HepG2 (cell line): ENCODE measurements around the gene WDR70. TPM values are rescaled to one million over a fixed set of nuclear protein-coding genes. Genes with fewer than 3 reads are reported as not detected.

Experiments used
- ATAC-seq: fragments of 200-7000 bp; cut with Tn5 transposase; 3 replicates; pipeline ENCODE4 v1.9.1; 2020; ENCODE audit warnings: mild to moderate bottlenecking, moderate library complexity
- BruUV-seq: library from RNA; stranded (reverse); fragments of 400-500 nt; replicated peaks from 2 replicates; lab custom pipeline; 2021; lab: Mats Ljungman, UMichigan
- CTCF ChIA-PET: fragments of 300-600 bp; formaldehyde crosslinking; extraction: SDS; loops from one replicate; lab custom pipeline; 2021; ENCODE audit warnings: low total read pairs, inconsistent platforms, low intra/inter-chr PET ratio; lab: Yijun Ruan, JAX
- POLR2A ChIA-PET: fragments of 350-600 bp; sonication (Branson Sonifier 250); formaldehyde crosslinking; loops from one replicate; lab custom pipeline; 2020; ENCODE audit warnings: antibody characterized with exemption, inconsistent platforms; lab: Yijun Ruan, JAX
- DNase-seq: peaks from one replicate; pipeline ENCODE4 v3.0.0-alpha.2; 2015; ENCODE audit warnings: low spot score
- FAIRE-seq: peaks from 3 replicates; lab custom pipeline; 2011; peaks lifted over from hg19 to GRCh38; lab: Jason Lieb, UNC
- H2AFZ ChIP-seq: one replicate; pipeline ENCODE4 v1.6.1; 2011; ENCODE audit warnings: low read length, inconsistent platforms
- H3K27ac ChIP-seq: fragments of 300-600 bp; 3 replicates; pipeline ENCODE4 v1.8.0; 2011; ENCODE audit warnings: mixed run types, mild to moderate bottlenecking, mixed read lengths, low read length, inconsistent platforms; ENCODE audit not compliant: insufficient read depth; ENCODE audit errors: extremely low read length
- H3K27me3 ChIP-seq, 2 experiments: fragments of 200-600 bp in 1 of 2; 2 replicates in 1 of 2; 3 replicates in 1 of 2; pipeline versions ENCODE4 v1.6.0 to v1.8.0; 2011; ENCODE audit warnings: low read length in 2 of 2, mild to moderate bottlenecking in 2 of 2, moderate library complexity in 2 of 2, inconsistent platforms in 1 of 2; ENCODE audit not compliant: insufficient read depth in 2 of 2, control insufficient read depth in 1 of 2
- H3K36me3 ChIP-seq, 2 experiments: fragments of 200-600 bp in 1 of 2; replicated peaks in 1 of 2; 2 replicates in 1 of 2; 3 replicates in 1 of 2; pipeline versions ENCODE4 v1.5.1 to v1.8.0; 2011; ENCODE audit warnings: low read length in 2 of 2, inconsistent platforms in 1 of 2; ENCODE audit not compliant: insufficient read depth in 2 of 2, control insufficient read depth in 1 of 2
- H3K4me1 ChIP-seq: 2 replicates; pipeline ENCODE4 v1.5.1; 2012; ENCODE audit warnings: low read length, inconsistent platforms; ENCODE audit not compliant: insufficient read depth
- H3K4me2 ChIP-seq: 2 replicates; pipeline ENCODE4 v1.6.0; 2011; ENCODE audit warnings: low read depth, low read length, inconsistent platforms
- H3K4me3 ChIP-seq, 3 experiments: fragments of 200-600 bp in 1 of 3; sonication (generic), shearing (Covaris generic) in 1 of 3; replicated peaks in 1 of 3; 2 replicates each; pipeline ENCODE4 v1.5.1; 2011 to 2016; ENCODE audit warnings: low read length in 3 of 3, inconsistent platforms in 2 of 3, low read depth in 2 of 3, mild to moderate bottlenecking in 2 of 3, control low read depth in 1 of 3, mixed read lengths in 1 of 3; ENCODE audit not compliant: insufficient read depth in 1 of 3
- H3K79me2 ChIP-seq: one replicate; pipeline ENCODE4 v1.6.1; 2011; ENCODE audit warnings: low read length, inconsistent platforms; ENCODE audit not compliant: insufficient read depth
- H3K9ac ChIP-seq: 2 replicates; pipeline ENCODE4 v1.6.0; 2011; ENCODE audit warnings: mild to moderate bottlenecking, low read depth, low read length, inconsistent platforms; ENCODE audit not compliant: insufficient read depth
- H3K9me3 ChIP-seq: 2 replicates; pipeline ENCODE4 v1.5.1; 2012; ENCODE audit warnings: mild to moderate bottlenecking, low read length
- H4K20me1 ChIP-seq: 2 replicates; pipeline ENCODE4 v1.6.0; 2011; ENCODE audit warnings: inconsistent platforms, mild to moderate bottlenecking, low read length, moderate library complexity; ENCODE audit not compliant: insufficient read depth
- AKNA ChIP-seq: sonication (generic); formaldehyde crosslinking; IDR thresholded peaks from 2 replicates; pipeline ENCODE4 v1.4.0; 2020; ENCODE audit warnings: missing genetic modification reagents, borderline replicate concordance
- FOXC1 ChIP-seq: sonication (generic); formaldehyde crosslinking; IDR thresholded peaks from 2 replicates; pipeline ENCODE4 v1.8.0; 2022; ENCODE audit warnings: mild to moderate bottlenecking, missing genetic modification reagents, borderline replicate concordance
- MBNL3 ChIP-seq: fragments of 250-450 bp; sonication (Bioruptor Pico); conservative IDR thresholded peaks from 2 replicates; pipeline ENCODE4 v1.8.0; 2022; ENCODE audit warnings: mild to moderate bottlenecking, inconsistent platforms
- PCBP2 ChIP-seq: fragments of 200-400 bp; formaldehyde crosslinking; optimal IDR thresholded peaks from 2 replicates; pipeline ENCODE3; 2018; ENCODE audit warnings: low read length, low read depth; ENCODE audit not compliant: poor library complexity, severe bottlenecking
- RBFOX2 ChIP-seq: fragments of 200-400 bp; formaldehyde crosslinking; IDR thresholded peaks from 2 replicates; pipeline ENCODE4 v1.6.1; 2017; ENCODE audit warnings: low read depth, mild to moderate bottlenecking, low read length
- SNAPC2 ChIP-seq: sonication (generic); formaldehyde crosslinking; IDR thresholded peaks from 2 replicates; pipeline ENCODE4 v1.8.1; 2022; ENCODE audit warnings: mild to moderate bottlenecking, missing genetic modification reagents
- TEF ChIP-seq: sonication (generic); formaldehyde crosslinking; IDR thresholded peaks from 2 replicates; pipeline ENCODE4 v1.5.0; 2020; ENCODE audit warnings: missing genetic modification reagents
- ZBTB2 ChIP-seq: sonication (generic); formaldehyde crosslinking; IDR thresholded peaks from 2 replicates; pipeline ENCODE4 v1.8.0; 2022; ENCODE audit warnings: low read depth, missing genetic modification reagents
- ZNF564 ChIP-seq: sonication (generic); formaldehyde crosslinking; IDR thresholded peaks from 2 replicates; pipeline ENCODE4 v1.8.1; 2023; ENCODE audit warnings: mild to moderate bottlenecking, missing genetic modification reagents
- WGBS: methylation state at CpG from one replicate; pipeline ENCODE4 v1.1.6; 2017; ENCODE audit warnings: low lambda C conversion rate; 5-methylcytosine and 5-hydroxymethylcytosine counted together
- in situ Hi-C: cut with HindIII; loops from 2 replicates; pipeline ENCODE4 v1.10.0; 2017; ENCODE audit warnings: low pct_unique_long_range_greater_than_20kb; ENCODE audit not compliant: extremely low pct_ligation_motif_present
- intact Hi-C: fragments of 100-400 bp; cut with micrococcal nuclease; formaldehyde crosslinking; loops from one replicate; pipeline ENCODE4 v1.10.0; 2022; ENCODE audit not compliant: unreplicated experiment
- polyA plus RNA-seq, 8 experiments: library from polyadenylated mRNA; depleted of rRNA in 3 of 8; stranded (reverse) in 7 of 8; unstranded in 1 of 8; fragments of >200 nt; fragmentation: Illumina TruSeq in 4 of 8; extraction: Trizol in 4 of 8; gene quantifications; 2 replicates each; pipeline versions ENCODE4 v1.2.1 to v1.2.3, GENCODE V29; 2011 to 2016; ENCODE audit warnings: low read depth in 4 of 8, missing spikeins in 1 of 8, mixed read lengths in 1 of 8; ENCODE audit not compliant: insufficient read depth in 1 of 8
- total RNA-seq, 5 experiments: library from RNA; depleted of rRNA; stranded (reverse); fragments of >200 nt; fragmentation: Illumina TruSeq; extraction: Trizol; gene quantifications; 2 replicates each; pipeline ENCODE4 v1.2.3, GENCODE V29; 2016; ENCODE audit warnings: low read depth in 1 of 5

WDR70 gene
- total and polyA plus RNA-seq, 2 of the 13 experiments (the other 11 are each of a cell fraction or from before 2014, with no cell fraction given), result 14.6 to 30.6 TPM

- TF ChIP-seq ZBTB2 (CRISPR knock-in tag), result no peak
- TF ChIP-seq MBNL3 (CRISPR knock-in tag), result no peak
- TF ChIP-seq AKNA (CRISPR knock-in tag), result no peak
- no peak for TF ChIP-seq PCBP2
- TF ChIP-seq, all 625 proteins: peak for 0
Observed at GRCh38 chr5:37709020-37709419, 329.9 kb downstream of the WDR70 start (continued).

- BruUV-seq, result no TSS peak
- no peaks in the 10 kb centered on the region for H3K79me2 ChIP-seq
- WGBS, result 100% methylated on average over 2 of the region's 2 CpGs
- H3K27ac ChIP-seq, result no peak overlapping the region
- no peaks in the 10 kb centered on the region for H3K9me3 ChIP-seq
- ATAC-seq (no peak), FAIRE-seq (no peak), DNase-seq (no peak)
- no peak overlapping the region for H3K4me3 ChIP-seq
- H4K20me1 ChIP-seq, result no peaks in the 10 kb centered on the region
- CTCF ChIA-PET, result no interaction called here
- TF ChIP-seq RBFOX2, result no peak
- no peak for TF ChIP-seq ZNF564 (CRISPR knock-in tag)
- TF ChIP-seq TEF (CRISPR knock-in tag), result no peak
- TF ChIP-seq SNAPC2 (CRISPR knock-in tag), result no peak
- no peak for TF ChIP-seq FOXC1 (CRISPR knock-in tag)
- H3K9ac ChIP-seq, result no peak overlapping the region
- intact Hi-C loops (no loop called here), in situ Hi-C loops (no loop called here)
- POLR2A ChIA-PET, result no interaction called here
- H2AFZ ChIP-seq, result no peak overlapping the region
- H3K27me3 ChIP-seq, result no peaks in the 10 kb centered on the region
- H3K4me1 ChIP-seq, result peaks cover 9% of the 10 kb centered on the region; the same call in 1 of the 2 replicates
- no peaks in the 10 kb centered on the region for H3K36me3 ChIP-seq
- H3K4me2 ChIP-seq, result no peak overlapping the region
Observed at GRCh38 chr5:37710965-37711364, 331.8 kb downstream of the WDR70 start.
